Gastrocnemius medialis (tissue), 4 donors: Measurements from ENCODE around the gene GJD4.

Experiments
- CTCF ChIP-seq, 5 experiments: fragments of 450-650 bp in 3 of 5; fragments of 200-600 bp in 2 of 5; sonication (generic) in 2 of 5; IDR thresholded peaks in 4 of 5; conservative IDR thresholded peaks in 1 of 5; 1 replicate in 4 of 5; 2 replicates in 1 of 5; pipeline ENCODE4 v1.5.1; 2016 to 2019; ENCODE audit warnings: antibody characterized with exemption in 5 of 5, mild to moderate bottlenecking in 3 of 5, moderate library complexity in 3 of 5
- POLR2A ChIP-seq, 2 donors: fragments of 450-650 bp; IDR thresholded peaks; one replicate each; pipeline ENCODE4 v1.6.1; 2017; ENCODE audit warnings: antibody characterized with exemption in 2 of 2, mild to moderate bottlenecking in 2 of 2, moderate library complexity in 2 of 2

GRCh38 chr10:35612385-35613106, 7.4 kb downstream of the GJD4 start:
- TF ChIP-seq CTCF (IDR thresholded peaks at IDR 0.05 in 4 of 5, conservative IDR thresholded peaks at IDR 0.05 in 1 of 5) (no peak), POLR2A (IDR thresholded peaks at IDR 0.05) (no peak)
